DOHH2 (cell line): ENCODE measurements around the gene RARG.
"Not testable (repeated sequence)": the region's sequence is repeated elsewhere in the genome, so short reads cannot be mapped to it uniquely, and the experiment has no call there.

Source experiments
- H3F3A ChIP-seq: fragments of 200-600 bp; sonication (generic), shearing (Covaris generic); 2 replicates; pipeline ENCODE4 v1.6.0; 2016; ENCODE audit warnings: antibody characterized with exemption, mild to moderate bottlenecking; ENCODE audit not compliant: control insufficient read depth, insufficient read depth
- H3K27ac ChIP-seq: fragments of 200-600 bp; sonication (generic); 2 replicates; pipeline ENCODE4 v1.5.1; 2014; ENCODE audit warnings: low read depth, mild to moderate bottlenecking, low read length, moderate library complexity
- H3K27me3 ChIP-seq: fragments of 200-600 bp; sonication (generic); 2 replicates; pipeline ENCODE4 v1.6.1; 2014; ENCODE audit warnings: mild to moderate bottlenecking, low read length, mixed read lengths; ENCODE audit not compliant: control insufficient read depth
- H3K36me3 ChIP-seq: fragments of 200-600 bp; sonication (generic); 2 replicates; pipeline ENCODE4 v1.6.1; 2014; ENCODE audit warnings: mild to moderate bottlenecking, low read length, moderate library complexity, mixed read lengths; ENCODE audit not compliant: control insufficient read depth
- H3K4me1 ChIP-seq: fragments of 200-600 bp; sonication (generic); 2 replicates; pipeline ENCODE4 v1.6.1; 2014; ENCODE audit warnings: mild to moderate bottlenecking, low read length, mixed read lengths; ENCODE audit not compliant: control insufficient read depth
- H3K4me2 ChIP-seq: fragments of 200-600 bp; sonication (generic); 2 replicates; pipeline ENCODE4 v1.6.0; 2014; ENCODE audit warnings: mild to moderate bottlenecking, low read length, moderate library complexity
- H3K4me3 ChIP-seq: fragments of 200-600 bp; sonication (generic); 2 replicates; pipeline ENCODE4 v1.5.1; 2014; ENCODE audit warnings: mild to moderate bottlenecking, low read length, mixed read lengths
- H3K79me2 ChIP-seq: fragments of 200-600 bp; sonication (generic); 2 replicates; pipeline ENCODE4 v1.6.1; 2014; ENCODE audit warnings: mild to moderate bottlenecking, low read length, mixed read lengths; ENCODE audit not compliant: control insufficient read depth
- H3K9me2 ChIP-seq: fragments of 200-600 bp; sonication (generic); replicated peaks from 2 replicates; pipeline ENCODE4 v1.6.1; 2014; ENCODE audit warnings: mild to moderate bottlenecking, low read length, mixed read lengths; ENCODE audit not compliant: control insufficient read depth
- H3K9me3 ChIP-seq: fragments of 200-600 bp; sonication (generic); 2 replicates; pipeline ENCODE4 v1.6.1; 2014; ENCODE audit warnings: antibody characterized with exemption, low read length, mixed read lengths; ENCODE audit not compliant: control insufficient read depth, insufficient read depth
- H4K20me1 ChIP-seq: fragments of 200-600 bp; sonication (generic); 2 replicates; pipeline ENCODE4 v1.6.0; 2014; ENCODE audit warnings: low read depth, mild to moderate bottlenecking, antibody characterized with exemption, low read length, moderate library complexity; ENCODE audit not compliant: control insufficient read depth, insufficient read depth
- CTCF ChIP-seq: fragments of 200-600 bp; sonication (generic); IDR thresholded peaks from one replicate; pipeline ENCODE4 v1.5.1; 2014; ENCODE audit warnings: antibody characterized with exemption, mild to moderate bottlenecking, low read depth, low read length; ENCODE audit not compliant: poor library complexity, severe bottlenecking
- EZH2phosphoT487 ChIP-seq: fragments of 200-600 bp; sonication (generic); IDR thresholded peaks from 2 replicates; pipeline ENCODE4 v1.6.1; 2017; ENCODE audit warnings: borderline replicate concordance, mild to moderate bottlenecking, antibody characterized with exemption, low read length, moderate library complexity, mixed read lengths

The RARG gene

GRCh38 chr12:53207042-53207441 lies 25.0 kb downstream of the RARG start, which contains the start of gene ITGB7:
TSS of gene ITGB7 (minus strand) at chr12:53207251. CDS start at chr12:53200443, 6,808 bp downstream.
- Histone ChIP-seq H3K27me3 (no peaks in the 10 kb centered on the region), H3F3A (peaks cover 2% of the 10 kb centered on the region), H3K79me2 (peaks cover 40% of the 10 kb centered on the region), H3K9me2 (no peaks in the 10 kb centered on the region), H4K20me1 (no peaks in the 10 kb centered on the region), H3K9me3 (no peaks in the 10 kb centered on the region), H3K36me3 (no peaks in the 10 kb centered on the region), H3K4me1 (peaks cover 81% of the 10 kb centered on the region), H3K4me3 (peak within 1 kb of the TSS; percentile 80), H3K27ac (peak within 1 kb of the TSS; percentile 71), H3K4me2 (peak within 1 kb of the TSS; percentile 95)
- TF ChIP-seq CTCF (no peak), EZH2phosphoT487 (no peak)

GRCh38 chr12:53205747-53206419 lies 26.1 kb downstream of the RARG start:
- peak overlapping the region; percentile 72 for H3K4me2 ChIP-seq
- peak overlapping the region; percentile 60 for H3K27ac ChIP-seq

GRCh38 chr12:53204351-53204750 lies 27.7 kb downstream of the RARG start:
- Histone ChIP-seq H3K4me2 (peak overlapping the region; percentile 15), H3K27ac (no peak overlapping the region), H3K9me2 (no peaks in the 10 kb centered on the region), H3K27me3 (no peaks in the 10 kb centered on the region), H4K20me1 (no peaks in the 10 kb centered on the region), H3K36me3 (peaks cover 11% of the 10 kb centered on the region), H3K4me3 (no peak overlapping the region), H3F3A (peaks cover 20% of the 10 kb centered on the region), H3K79me2 (peaks cover 40% of the 10 kb centered on the region), H3K9me3 (no peaks in the 10 kb centered on the region), H3K4me1 (peaks cover 99% of the 10 kb centered on the region)
- TF ChIP-seq CTCF (no peak), EZH2phosphoT487 (no peak)

More at GRCh38 chr12:53205747-53206419, 26.1 kb downstream of the RARG start:
- no peak for TF ChIP-seq EZH2phosphoT487
- no peak for TF ChIP-seq CTCF
- Histone ChIP-seq H3K9me3 (no peaks in the 10 kb centered on the region), H3K4me1 (peaks cover 90% of the 10 kb centered on the region), H3K79me2 (peaks cover 40% of the 10 kb centered on the region), H3K9me2 (no peaks in the 10 kb centered on the region), H3K36me3 (0 out of 2 replicates have a peak, but pooled peaks cover 4% of the 10 kb centered on the region), H3K27me3 (no peaks in the 10 kb centered on the region), H4K20me1 (no peaks in the 10 kb centered on the region), H3F3A (peaks cover 11% of the 10 kb centered on the region), H3K4me3 (peak overlapping the region; percentile 80)

GRCh38 chr12:53202316-53202715 lies 29.7 kb downstream of the RARG start:
- peak overlapping the region; percentile 77; the same call in 1 of the 2 replicates for H3K4me2 ChIP-seq
- H3K9me2 ChIP-seq, H3K9me3 ChIP-seq, H3K27me3 ChIP-seq, H4K20me1 ChIP-seq: not testable (repeated sequence)
- peaks cover 99% of the 10 kb centered on the region for H3K4me1 ChIP-seq
- H3K79me2 ChIP-seq = peaks cover 40% of the 10 kb centered on the region
- peaks cover 12% of the 10 kb centered on the region for H3K36me3 ChIP-seq
- H3K27ac ChIP-seq = peak overlapping the region; percentile 94
- H3K4me3 ChIP-seq = peak overlapping the region; percentile 62; the same call in 1 of the 2 replicates
- H3F3A ChIP-seq = peaks cover 23% of the 10 kb centered on the region
